A673 (cell line): Measurements from ENCODE around the gene DNAAF5.

Source experiments
- CTCF ChIP-seq: fragments of 300-800, 200-600 bp; sonication (generic); conservative IDR thresholded peaks from 2 replicates; pipeline ENCODE4 v1.5.1; 2017; ENCODE audit warnings: low read depth, mild to moderate bottlenecking, antibody characterized with exemption, low read length, moderate library complexity, mixed read lengths
- EZH2 ChIP-seq: fragments of 200-600 bp; sonication (generic); IDR thresholded peaks from 2 replicates; pipeline ENCODE4 v1.6.1; 2017; ENCODE audit warnings: borderline replicate concordance, low read depth, mild to moderate bottlenecking, mixed read lengths, antibody characterized with exemption, low read length; ENCODE audit not compliant: poor library complexity, severe bottlenecking

- TF ChIP-seq CTCF, result no peak
- no peak for TF ChIP-seq EZH2
Measured at GRCh38 chr7:794671-795329, 68.3 kb downstream of the DNAAF5 start.
